Transverse colon (tissue), 3 donors: Measurements from ENCODE around the gene NFKBIE.
A peak's percentile ranks its signal among the peaks of the same experiment; 100 is the strongest.

ENCODE experiments used
- EP300 ChIP-seq: sonication (generic); formaldehyde crosslinking; IDR thresholded peaks from one replicate; pipeline ENCODE4 v1.6.1; 2017; ENCODE audit warnings: antibody characterized with exemption, low read depth
- TF ChIP-seq, protein P1 (sequence below), 5 experiments: fragments of 200-600 bp in 3 of 5; fragments of 450-650 bp in 2 of 5; sonication (generic) in 3 of 5; IDR thresholded peaks; 1 replicate in 2 of 5; 2 replicates in 3 of 5; pipeline ENCODE4 v1.5.1; 2016 to 2017; ENCODE audit warnings: antibody characterized with exemption in 5 of 5, inconsistent platforms in 3 of 5, mild to moderate bottlenecking in 2 of 5, moderate library complexity in 1 of 5

DNA sequence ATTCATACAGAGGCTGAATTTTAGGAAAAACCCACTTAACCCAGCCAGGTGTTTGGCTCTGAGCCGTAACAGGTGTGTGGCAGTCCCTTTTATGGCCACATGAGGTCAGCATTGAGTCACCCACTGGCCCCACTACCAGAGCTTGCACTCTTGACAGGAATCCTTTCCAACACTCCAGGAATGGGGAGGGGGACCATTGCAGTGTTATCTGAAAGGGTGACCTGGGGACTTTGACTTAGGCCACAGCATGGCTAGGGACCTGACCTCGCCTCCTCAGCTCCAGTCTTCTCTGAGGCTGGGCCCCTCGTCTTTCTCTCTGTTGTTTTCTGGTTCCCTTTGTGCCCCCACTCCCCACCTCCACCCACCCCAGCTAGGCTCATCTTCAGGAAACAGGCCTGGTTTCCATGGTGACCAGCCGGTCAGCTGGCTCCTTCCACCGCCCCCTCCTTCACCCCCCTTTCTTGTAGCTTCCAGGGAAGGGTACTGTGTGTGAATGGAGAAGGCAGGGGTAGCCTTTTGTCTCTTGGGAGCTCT, 2.8 kb upstream of the NFKBIE start:
- TF ChIP-seq, protein P1, sequence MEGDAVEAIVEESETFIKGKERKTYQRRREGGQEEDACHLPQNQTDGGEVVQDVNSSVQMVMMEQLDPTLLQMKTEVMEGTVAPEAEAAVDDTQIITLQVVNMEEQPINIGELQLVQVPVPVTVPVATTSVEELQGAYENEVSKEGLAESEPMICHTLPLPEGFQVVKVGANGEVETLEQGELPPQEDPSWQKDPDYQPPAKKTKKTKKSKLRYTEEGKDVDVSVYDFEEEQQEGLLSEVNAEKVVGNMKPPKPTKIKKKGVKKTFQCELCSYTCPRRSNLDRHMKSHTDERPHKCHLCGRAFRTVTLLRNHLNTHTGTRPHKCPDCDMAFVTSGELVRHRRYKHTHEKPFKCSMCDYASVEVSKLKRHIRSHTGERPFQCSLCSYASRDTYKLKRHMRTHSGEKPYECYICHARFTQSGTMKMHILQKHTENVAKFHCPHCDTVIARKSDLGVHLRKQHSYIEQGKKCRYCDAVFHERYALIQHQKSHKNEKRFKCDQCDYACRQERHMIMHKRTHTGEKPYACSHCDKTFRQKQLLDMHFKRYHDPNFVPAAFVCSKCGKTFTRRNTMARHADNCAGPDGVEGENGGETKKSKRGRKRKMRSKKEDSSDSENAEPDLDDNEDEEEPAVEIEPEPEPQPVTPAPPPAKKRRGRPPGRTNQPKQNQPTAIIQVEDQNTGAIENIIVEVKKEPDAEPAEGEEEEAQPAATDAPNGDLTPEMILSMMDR (IDR thresholded peaks at IDR 0.05) = peak; percentile 86 to 96 (median 89)
- no peak for TF ChIP-seq EP300
